GM21737 (cell line): ENCODE measurements around the gene PITX3.
"Not testable (repeated sequence)": the region's sequence is repeated elsewhere in the genome, so short reads cannot be mapped to it uniquely, and the experiment has no call there.

Source experiments
- ATAC-seq: cut with Tn5 transposase; IDR thresholded peaks from one replicate; pipeline ENCODE4 v1.9.1; 2021; ENCODE audit warnings: mild to moderate bottlenecking, moderate library complexity; ENCODE audit not compliant: unreplicated experiment

The PITX3 gene

GRCh38 chr10:102229810-102230263 lies 11.5 kb downstream of the PITX3 start:
- ATAC-seq, result no peak

- ATAC-seq, result no peak
Observed at GRCh38 chr10:102227050-102227449, 14.3 kb downstream of the PITX3 start.

- ATAC-seq, result no peak
Observed at GRCh38 chr10:102226542-102226870, 14.8 kb downstream of the PITX3 start.

- ATAC-seq, result peak; percentile 80
Observed at GRCh38 chr10:102225646-102226541, 15.4 kb downstream of the PITX3 start, which contains the start of gene ELOVL3. Gene ELOVL3, plus strand, starts transcription at chr10:102226299. Its CDS starts 250 bp downstream, at chr10:102226549.

- no peak for ATAC-seq
Observed at GRCh38 chr10:102222797-102223196, 18.5 kb downstream of the PITX3 start.

- no peak for ATAC-seq
Observed at GRCh38 chr10:102220612-102221011, 20.7 kb downstream of the PITX3 start.

GRCh38 chr10:102219370-102219769 lies 21.9 kb downstream of the PITX3 start:
- no peak for ATAC-seq

GRCh38 chr10:102213599-102213998 lies 27.7 kb downstream of the PITX3 start:
- ATAC-seq, result not testable (repeated sequence)

GRCh38 chr10:102211615-102212299 lies 29.6 kb downstream of the PITX3 start:
- ATAC-seq, result no peak

GRCh38 chr10:102208311-102209035 lies 32.8 kb downstream of the PITX3 start:
- ATAC-seq, result no peak

GRCh38 chr10:102202386-102202785 lies 38.9 kb downstream of the PITX3 start:
- no peak for ATAC-seq

GRCh38 chr10:102200751-102201640 lies 40.3 kb downstream of the PITX3 start:
- ATAC-seq, result no peak

GRCh38 chr10:102198027-102198426 lies 43.3 kb downstream of the PITX3 start:
- ATAC-seq, result no peak

GRCh38 chr10:102196893-102197292 lies 44.4 kb downstream of the PITX3 start:
- no peak for ATAC-seq

GRCh38 chr10:102195296-102195870 lies 45.9 kb downstream of the PITX3 start:
- no peak for ATAC-seq

- ATAC-seq, result no peak
Observed at GRCh38 chr10:102191956-102192355, 49.4 kb downstream of the PITX3 start.

- not testable (repeated sequence) for ATAC-seq
Observed at GRCh38 chr10:102188941-102189898, 52.1 kb downstream of the PITX3 start.

GRCh38 chr10:102188298-102188940 lies 52.9 kb downstream of the PITX3 start:
- ATAC-seq, result no peak
